Adrenal gland (tissue), 5 donors: ENCODE results near the gene SPOCK2.
"Not testable (repeated sequence)": the region's sequence is repeated elsewhere in the genome, so short reads cannot be mapped to it uniquely, and the experiment has no call there.

Experiments used
- POLR2A ChIP-seq, 2 donors: fragments of 450-650 bp; IDR thresholded peaks; one replicate each; pipeline ENCODE4 v1.6.1; 2017; ENCODE audit warnings: antibody characterized with exemption in 2 of 2, mild to moderate bottlenecking in 2 of 2, moderate library complexity in 1 of 2
- TF ChIP-seq, protein P1 (sequence below), 6 experiments: fragments of 450-650 bp in 4 of 6; fragments of 200-600 bp in 2 of 6; sonication (generic) in 1 of 6; IDR thresholded peaks; 1 replicate in 5 of 6; 2 replicates in 1 of 6; pipeline versions ENCODE4 v1.5.1 to v1.8.0; 2016 to 2021; ENCODE audit warnings: antibody characterized with exemption in 6 of 6, mild to moderate bottlenecking in 2 of 6, moderate library complexity in 1 of 6
- donor health status: DM: no; HTN: no; CAD: no.

GRCh38 chr10:72108004-72108370 is 19.6 kb upstream of the SPOCK2 start:
- TF ChIP-seq, protein P1, sequence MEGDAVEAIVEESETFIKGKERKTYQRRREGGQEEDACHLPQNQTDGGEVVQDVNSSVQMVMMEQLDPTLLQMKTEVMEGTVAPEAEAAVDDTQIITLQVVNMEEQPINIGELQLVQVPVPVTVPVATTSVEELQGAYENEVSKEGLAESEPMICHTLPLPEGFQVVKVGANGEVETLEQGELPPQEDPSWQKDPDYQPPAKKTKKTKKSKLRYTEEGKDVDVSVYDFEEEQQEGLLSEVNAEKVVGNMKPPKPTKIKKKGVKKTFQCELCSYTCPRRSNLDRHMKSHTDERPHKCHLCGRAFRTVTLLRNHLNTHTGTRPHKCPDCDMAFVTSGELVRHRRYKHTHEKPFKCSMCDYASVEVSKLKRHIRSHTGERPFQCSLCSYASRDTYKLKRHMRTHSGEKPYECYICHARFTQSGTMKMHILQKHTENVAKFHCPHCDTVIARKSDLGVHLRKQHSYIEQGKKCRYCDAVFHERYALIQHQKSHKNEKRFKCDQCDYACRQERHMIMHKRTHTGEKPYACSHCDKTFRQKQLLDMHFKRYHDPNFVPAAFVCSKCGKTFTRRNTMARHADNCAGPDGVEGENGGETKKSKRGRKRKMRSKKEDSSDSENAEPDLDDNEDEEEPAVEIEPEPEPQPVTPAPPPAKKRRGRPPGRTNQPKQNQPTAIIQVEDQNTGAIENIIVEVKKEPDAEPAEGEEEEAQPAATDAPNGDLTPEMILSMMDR (IDR thresholded peaks at IDR 0.05) = not testable (repeated sequence)
- not testable (repeated sequence) for TF ChIP-seq POLR2A (IDR thresholded peaks at IDR 0.05)
